ENCODE results near the gene VWA8. TPM values are rescaled to one million over a fixed set of nuclear protein-coding genes. Genes with fewer than 3 reads are reported as not detected.

VWA8 gene
- polyA plus RNA-seq, 1 of the 3 experiments (the other 2 are of a cell fraction): 5.5 TPM

DNA sequence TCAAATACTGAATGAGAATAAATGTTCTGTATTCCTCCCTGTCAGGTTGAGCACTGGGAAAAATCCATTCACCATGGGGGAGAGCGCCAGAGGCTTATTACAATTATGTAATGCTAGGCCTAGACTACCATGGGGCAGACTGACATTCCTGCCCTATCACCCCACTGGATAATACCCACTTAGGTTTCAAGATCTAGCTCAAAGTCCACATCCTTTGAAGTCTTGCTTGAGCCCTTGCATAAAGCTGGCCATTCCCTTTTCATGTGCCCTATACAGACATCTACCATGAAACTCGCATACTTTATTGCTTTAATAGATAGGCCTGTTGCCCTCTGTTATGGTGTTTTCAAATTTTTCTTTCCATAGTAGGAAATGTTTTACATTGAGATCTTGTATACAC lies 354.3 kb downstream of the VWA8 start:
- H3K4me1 ChIP-seq (ENCODE audit: control insufficient read depth in 1 of 2, insufficient read depth in 2 of 2, low read depth in 1 of 2, low read length in 1 of 2): peaks cover 0 to 29% of the 10 kb centered on the region in 2 experiments; a peak in 3 of 4 replicates

More for the DNA sequence above, 354.3 kb downstream of the VWA8 start:
- no peak for DNase-seq
- CTCF ChIA-PET: no interaction called here
- WGBS (ENCODE audit: low lambda C conversion rate): 98% methylated on average over 2 of the region's 2 CpGs
- Histone ChIP-seq H3K9me3 (no peaks in the 10 kb centered on the region), H3F3A (replicated peaks; ENCODE audit: insufficient read depth) (peaks cover 4% of the 10 kb centered on the region), H3K27ac (ENCODE audit: low read depth in 2 of 2, low read length in 1 of 2) (no peak overlapping the region; a peak in 1 of 4 replicates), H3K9me2 (no peaks in the 10 kb centered on the region), H3K4me3 (ENCODE audit: low read depth in 2 of 2, low read length in 1 of 2) (no peak overlapping the region), H3K27me3 (ENCODE audit: insufficient read depth) (no peaks in the 10 kb centered on the region), H3K79me2 (ENCODE audit: insufficient read depth) (no peaks in the 10 kb centered on the region), H4K20me1 (ENCODE audit: insufficient read depth) (no peaks in the 10 kb centered on the region), H3K9ac (no peak overlapping the region), H2AFZ (ENCODE audit: low read depth) (no peak overlapping the region), H3K4me2 (no peak overlapping the region), H3K36me3 (replicated peaks in 1 of 2; ENCODE audit: control insufficient read depth in 1 of 2, insufficient read depth in 2 of 2, low read length in 1 of 2) (peaks cover 8 to 29% of the 10 kb centered on the region in 2 experiments)
- POLR2A ChIA-PET: no interaction called here
- TF ChIP-seq RXRA (IDR thresholded peaks at IDR 0.05; ENCODE audit: borderline replicate concordance, low read depth): no peak
- TF ChIP-seq, protein P1, sequence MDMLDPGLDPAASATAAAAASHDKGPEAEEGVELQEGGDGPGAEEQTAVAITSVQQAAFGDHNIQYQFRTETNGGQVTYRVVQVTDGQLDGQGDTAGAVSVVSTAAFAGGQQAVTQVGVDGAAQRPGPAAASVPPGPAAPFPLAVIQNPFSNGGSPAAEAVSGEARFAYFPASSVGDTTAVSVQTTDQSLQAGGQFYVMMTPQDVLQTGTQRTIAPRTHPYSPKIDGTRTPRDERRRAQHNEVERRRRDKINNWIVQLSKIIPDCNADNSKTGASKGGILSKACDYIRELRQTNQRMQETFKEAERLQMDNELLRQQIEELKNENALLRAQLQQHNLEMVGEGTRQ (IDR thresholded peaks at IDR 0.05; ENCODE audit: borderline replicate concordance, low read depth, low read length): no peak
- no peak for TF ChIP-seq MXI1 (IDR thresholded peaks at IDR 0.05; ENCODE audit: low read depth, low read length)
- TF ChIP-seq FOXM1 (IDR thresholded peaks at IDR 0.05; ENCODE audit: low read depth): no peak
- TF ChIP-seq, protein P2, sequence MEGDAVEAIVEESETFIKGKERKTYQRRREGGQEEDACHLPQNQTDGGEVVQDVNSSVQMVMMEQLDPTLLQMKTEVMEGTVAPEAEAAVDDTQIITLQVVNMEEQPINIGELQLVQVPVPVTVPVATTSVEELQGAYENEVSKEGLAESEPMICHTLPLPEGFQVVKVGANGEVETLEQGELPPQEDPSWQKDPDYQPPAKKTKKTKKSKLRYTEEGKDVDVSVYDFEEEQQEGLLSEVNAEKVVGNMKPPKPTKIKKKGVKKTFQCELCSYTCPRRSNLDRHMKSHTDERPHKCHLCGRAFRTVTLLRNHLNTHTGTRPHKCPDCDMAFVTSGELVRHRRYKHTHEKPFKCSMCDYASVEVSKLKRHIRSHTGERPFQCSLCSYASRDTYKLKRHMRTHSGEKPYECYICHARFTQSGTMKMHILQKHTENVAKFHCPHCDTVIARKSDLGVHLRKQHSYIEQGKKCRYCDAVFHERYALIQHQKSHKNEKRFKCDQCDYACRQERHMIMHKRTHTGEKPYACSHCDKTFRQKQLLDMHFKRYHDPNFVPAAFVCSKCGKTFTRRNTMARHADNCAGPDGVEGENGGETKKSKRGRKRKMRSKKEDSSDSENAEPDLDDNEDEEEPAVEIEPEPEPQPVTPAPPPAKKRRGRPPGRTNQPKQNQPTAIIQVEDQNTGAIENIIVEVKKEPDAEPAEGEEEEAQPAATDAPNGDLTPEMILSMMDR (IDR thresholded peaks at IDR 0.05): no peak
- no peak for TF ChIP-seq FOXJ3 (CRISPR knock-in tag; IDR thresholded peaks at IDR 0.05)
- TF ChIP-seq, protein P3, sequence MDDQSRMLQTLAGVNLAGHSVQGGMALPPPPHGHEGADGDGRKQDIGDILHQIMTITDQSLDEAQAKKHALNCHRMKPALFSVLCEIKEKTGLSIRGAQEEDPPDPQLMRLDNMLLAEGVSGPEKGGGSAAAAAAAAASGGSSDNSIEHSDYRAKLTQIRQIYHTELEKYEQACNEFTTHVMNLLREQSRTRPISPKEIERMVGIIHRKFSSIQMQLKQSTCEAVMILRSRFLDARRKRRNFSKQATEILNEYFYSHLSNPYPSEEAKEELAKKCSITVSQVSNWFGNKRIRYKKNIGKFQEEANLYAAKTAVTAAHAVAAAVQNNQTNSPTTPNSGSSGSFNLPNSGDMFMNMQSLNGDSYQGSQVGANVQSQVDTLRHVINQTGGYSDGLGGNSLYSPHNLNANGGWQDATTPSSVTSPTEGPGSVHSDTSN (IDR thresholded peaks at IDR 0.05): no peak
- no peak for TF ChIP-seq SIN3A (IDR thresholded peaks at IDR 0.05; ENCODE audit: borderline replicate concordance, low read depth, low read length)
- no peak for TF ChIP-seq JUND (IDR thresholded peaks at IDR 0.05)
- no peak for TF ChIP-seq TAF1 (IDR thresholded peaks at IDR 0.05; ENCODE audit: borderline replicate concordance, low read depth, low read length)
- TF ChIP-seq TEAD4 (IDR thresholded peaks at IDR 0.05; ENCODE audit: borderline replicate concordance, insufficient read depth): no peak
- no peak for TF ChIP-seq POLR2AphosphoS5 (IDR thresholded peaks at IDR 0.05; ENCODE audit: low read depth, low read length)
- TF ChIP-seq NFIC (IDR thresholded peaks at IDR 0.05; ENCODE audit: borderline replicate concordance): no peak
- TF ChIP-seq, protein P4, sequence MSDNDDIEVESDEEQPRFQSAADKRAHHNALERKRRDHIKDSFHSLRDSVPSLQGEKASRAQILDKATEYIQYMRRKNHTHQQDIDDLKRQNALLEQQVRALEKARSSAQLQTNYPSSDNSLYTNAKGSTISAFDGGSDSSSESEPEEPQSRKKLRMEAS (IDR thresholded peaks at IDR 0.05; ENCODE audit: low read depth): no peak
- no peak for TF ChIP-seq NRF1 (IDR thresholded peaks at IDR 0.05; ENCODE audit: low read depth, low read length)
- no peak for TF ChIP-seq TCF12 (IDR thresholded peaks at IDR 0.05)
- no peak for TF ChIP-seq RAD21 (IDR thresholded peaks at IDR 0.05; ENCODE audit: low read length)
- no peak for TF ChIP-seq EP300 (IDR thresholded peaks at IDR 0.05; ENCODE audit: borderline replicate concordance in 1 of 2, low read depth in 1 of 2, low read length in 1 of 2)
- no peak for TF ChIP-seq MEF2A (IDR thresholded peaks at IDR 0.05; ENCODE audit: borderline replicate concordance, low read depth)
